Spleen (tissue), 11 donors: ENCODE data around the gene SV2C. TPM values are rescaled to one million over a fixed set of nuclear protein-coding genes. Genes with fewer than 3 reads are reported as not detected.
"Not testable (repeated sequence)": the region's sequence is repeated elsewhere in the genome, so short reads cannot be mapped to it uniquely, and the experiment has no call there.

Experiments used
- DNase-seq: peaks from one replicate; pipeline ENCODE4 v3.0.0-alpha.2; 2020
- H3K27ac ChIP-seq, 8 donors: fragments of 200-600 bp; sonication (generic) in 7 of 8; 1 replicate in 4 of 8; 2 replicates in 4 of 8; pipeline versions ENCODE4 v1.5.0 to v1.8.0; 2016 to 2021; ENCODE audit warnings: inconsistent platforms in 4 of 8, mild to moderate bottlenecking in 4 of 8, moderate library complexity in 1 of 8
- H3K27me3 ChIP-seq, 7 donors: fragments of 200-600 bp; sonication (generic) in 6 of 7; replicated peaks in 1 of 7; 1 replicate in 4 of 7; 2 replicates in 3 of 7; pipeline versions ENCODE4 v1.5.0 to v1.8.0; 2016 to 2021; ENCODE audit warnings: inconsistent platforms in 3 of 7, mild to moderate bottlenecking in 1 of 7
- H3K36me3 ChIP-seq, 6 donors: fragments of 200-600 bp; sonication (generic) in 5 of 6; 1 replicate in 4 of 6; 2 replicates in 2 of 6; pipeline versions ENCODE4 v1.5.0 to v1.8.0; 2016 to 2021; ENCODE audit warnings: inconsistent platforms in 2 of 6
- H3K4me1 ChIP-seq, 6 donors: fragments of 200-600 bp; sonication (generic) in 5 of 6; 1 replicate in 3 of 6; 2 replicates in 3 of 6; pipeline versions ENCODE4 v1.5.0 to v1.8.0; 2016 to 2021; ENCODE audit warnings: inconsistent platforms in 3 of 6
- H3K4me3 ChIP-seq, 8 donors: fragments of 200-600 bp; sonication (generic) in 7 of 8; 1 replicate in 4 of 8; 2 replicates in 4 of 8; pipeline versions ENCODE4 v1.5.0 to v1.8.0; 2016 to 2021; ENCODE audit warnings: inconsistent platforms in 4 of 8, mild to moderate bottlenecking in 4 of 8, moderate library complexity in 2 of 8
- H3K9me3 ChIP-seq, 8 donors: fragments of 200-600 bp; sonication (generic) in 7 of 8; 1 replicate in 4 of 8; 2 replicates in 4 of 8; pipeline versions ENCODE4 v1.5.0 to v1.8.0; 2016 to 2021; ENCODE audit warnings: inconsistent platforms in 4 of 8
- CTCF ChIP-seq, 11 experiments: fragments of 200-600 bp in 7 of 11; fragments of 450-650 bp in 4 of 11; sonication (generic) in 4 of 11; IDR thresholded peaks in 8 of 11; conservative IDR thresholded peaks in 3 of 11; 1 replicate in 7 of 11; 2 replicates in 4 of 11; pipeline versions ENCODE4 v1.4.0 to v1.8.0; 2016 to 2021; ENCODE audit warnings: antibody characterized with exemption in 11 of 11, inconsistent platforms in 4 of 11, mild to moderate bottlenecking in 1 of 11
- POLR2A ChIP-seq, 3 donors: fragments of 450-650 bp; IDR thresholded peaks; one replicate each; pipeline ENCODE4 v1.5.1; 2017; ENCODE audit warnings: antibody characterized with exemption in 3 of 3, mild to moderate bottlenecking in 1 of 3
- POLR2AphosphoS5 ChIP-seq, 3 donors: sonication (generic); formaldehyde crosslinking; IDR thresholded peaks; one replicate each; pipeline ENCODE4 v1.5.1; 2017; ENCODE audit warnings: antibody characterized with exemption in 3 of 3
- WGBS, 5 donors: extraction: QIAGEN DNeasy Blood & Tissue Kit in 3 of 5; methylation state at CpG; one replicate each; pipeline versions ENCODE4 v1.1.5 to v1.1.7; 2013 to 2018; 5-methylcytosine and 5-hydroxymethylcytosine counted together
- intact Hi-C: fragments of 100-400 bp; cut with DNase I; formaldehyde crosslinking; loops from one replicate; pipeline ENCODE4 v1.15.0; 2023; ENCODE audit warnings: low total_unique reads
- polyA plus RNA-seq, 3 donors: library from polyadenylated mRNA; stranded (reverse); fragments of 200-250 nt; gene quantifications; one replicate each; pipeline ENCODE4 v1.2.1, GENCODE V29; 2013
- total RNA-seq, 7 donors: library from RNA; depleted of rRNA in 3 of 7; stranded (reverse); fragments of >200 nt in 3 of 7; fragmentation: NEBNext Ultra II Directional in 4 of 7; extraction: Animal tissue kit (Norgen Biotek cat#: 25700) in 4 of 7; gene quantifications; one replicate each; pipeline versions ENCODE4 v1.1.0 to v1.2.1, GENCODE V29; 2016 to 2021
- donor health status: healthy with polysubstance abuse.
- donor health status: DM: no; HTN: no; CAD: no; lungs with moderate emphysema.
- donor health status: DM: no; HTN: no; CAD: no.
- donor health status: Bipolar disorder and iron deficiency.
- donor health status: healthy.
- donor health status: DM: no; HTN: no; CAD: no.
- donor health status: DM: yes; HTN: yes; CAD: no.

SV2C gene
- total and polyA plus RNA-seq, 10 donors = 0.02 to 0.43 (median 0.11) TPM

- no peak overlapping the region for H3K27ac ChIP-seq
- WGBS, 5 donors = 55 to 72% (median 62%) methylated on average over 1 of the region's 1 CpG
- H3K9me3 ChIP-seq = no peaks in the 10 kb centered on the region
- no peaks in the 10 kb centered on the region for H3K4me1 ChIP-seq
- H3K4me3 ChIP-seq = no peak overlapping the region
- TF ChIP-seq CTCF (IDR thresholded peaks at IDR 0.05 in 8 of 11, conservative IDR thresholded peaks at IDR 0.05 in 3 of 11) (no peak), POLR2A (IDR thresholded peaks at IDR 0.05) (no peak), POLR2AphosphoS5 (IDR thresholded peaks at IDR 0.05) (no peak)
- intact Hi-C loops = no loop called here
- H3K27me3 ChIP-seq = no peaks in the 10 kb centered on the region
- no peak for DNase-seq
- H3K36me3 ChIP-seq = no peaks in the 10 kb centered on the region
Measured at GRCh38 chr5:76368941-76369340, 285.8 kb downstream of the SV2C start.

GRCh38 chr5:76369668-76370067 lies 286.5 kb downstream of the SV2C start:
- H3K4me3 ChIP-seq, H3K27me3 ChIP-seq, H3K4me1 ChIP-seq, DNase-seq, H3K9me3 ChIP-seq, H3K36me3 ChIP-seq, H3K27ac ChIP-seq, intact Hi-C loops: not testable (repeated sequence)
- 81 to 91% (median 84%) methylated on average over 7 to 8 of the region's 8 CpGs for WGBS, 5 donors

GRCh38 chr5:76371960-76372322 lies 288.8 kb downstream of the SV2C start:
- no peaks in the 10 kb centered on the region for H3K4me1 ChIP-seq
- TF ChIP-seq POLR2A (IDR thresholded peaks at IDR 0.05) (no peak), CTCF (IDR thresholded peaks at IDR 0.05 in 8 of 11, conservative IDR thresholded peaks at IDR 0.05 in 3 of 11) (no peak), POLR2AphosphoS5 (IDR thresholded peaks at IDR 0.05) (no peak)
- intact Hi-C loops = no loop called here
- 31 to 41% (median 38%) methylated on average over 2 of the region's 2 CpGs for WGBS, 5 donors
- DNase-seq = no peak
- H3K9me3 ChIP-seq = no peaks in the 10 kb centered on the region
- no peak overlapping the region for H3K27ac ChIP-seq
- H3K36me3 ChIP-seq = no peaks in the 10 kb centered on the region
- H3K4me3 ChIP-seq = no peak overlapping the region
- H3K27me3 ChIP-seq = no peaks in the 10 kb centered on the region

GRCh38 chr5:76372323-76373054 lies 289.3 kb downstream of the SV2C start:
- no peaks in the 10 kb centered on the region for H3K36me3 ChIP-seq
- intact Hi-C loops = no loop called here

More at GRCh38 chr5:76372323-76373054, 289.3 kb downstream of the SV2C start:
- no peak for DNase-seq
- 69 to 82% (median 75%) methylated on average over 9 to 11 of the region's 11 CpGs for WGBS, 5 donors
- Histone ChIP-seq H3K27me3 (no peaks in the 10 kb centered on the region), H3K27ac (no peak overlapping the region), H3K9me3 (no peaks in the 10 kb centered on the region), H3K4me1 (no peaks in the 10 kb centered on the region), H3K4me3 (no peak overlapping the region)
- TF ChIP-seq POLR2A (IDR thresholded peaks at IDR 0.05) (no peak), POLR2AphosphoS5 (IDR thresholded peaks at IDR 0.05) (no peak), CTCF (IDR thresholded peaks at IDR 0.05 in 8 of 11, conservative IDR thresholded peaks at IDR 0.05 in 3 of 11) (no peak)
